GM12891 (cell line): ENCODE results near the gene THADA.

Source experiments
- POLR2AphosphoS5 ChIP-seq: IDR thresholded peaks from 2 replicates; pipeline ENCODE4 v1.6.1; 2011; ENCODE audit warnings: low read depth, low read length, control low read depth
- TAF1 ChIP-seq: IDR thresholded peaks from 2 replicates; pipeline ENCODE4 v1.6.1; 2011; ENCODE audit warnings: low read depth, low read length, control low read depth

GRCh38 chr2:43194121-43194869 lies 401.5 kb downstream of the THADA start:
- TF ChIP-seq TAF1 (no peak), POLR2AphosphoS5 (no peak)
